ENCODE data around the gene THBS2. TPM values are rescaled to one million over a fixed set of nuclear protein-coding genes. Genes with fewer than 3 reads are reported as not detected.
A peak's percentile ranks its signal among the peaks of the same experiment; 100 is the strongest.

The THBS2 gene
- total RNA-seq, 1 donor from 2014 or later = 2.7 TPM

DNA sequence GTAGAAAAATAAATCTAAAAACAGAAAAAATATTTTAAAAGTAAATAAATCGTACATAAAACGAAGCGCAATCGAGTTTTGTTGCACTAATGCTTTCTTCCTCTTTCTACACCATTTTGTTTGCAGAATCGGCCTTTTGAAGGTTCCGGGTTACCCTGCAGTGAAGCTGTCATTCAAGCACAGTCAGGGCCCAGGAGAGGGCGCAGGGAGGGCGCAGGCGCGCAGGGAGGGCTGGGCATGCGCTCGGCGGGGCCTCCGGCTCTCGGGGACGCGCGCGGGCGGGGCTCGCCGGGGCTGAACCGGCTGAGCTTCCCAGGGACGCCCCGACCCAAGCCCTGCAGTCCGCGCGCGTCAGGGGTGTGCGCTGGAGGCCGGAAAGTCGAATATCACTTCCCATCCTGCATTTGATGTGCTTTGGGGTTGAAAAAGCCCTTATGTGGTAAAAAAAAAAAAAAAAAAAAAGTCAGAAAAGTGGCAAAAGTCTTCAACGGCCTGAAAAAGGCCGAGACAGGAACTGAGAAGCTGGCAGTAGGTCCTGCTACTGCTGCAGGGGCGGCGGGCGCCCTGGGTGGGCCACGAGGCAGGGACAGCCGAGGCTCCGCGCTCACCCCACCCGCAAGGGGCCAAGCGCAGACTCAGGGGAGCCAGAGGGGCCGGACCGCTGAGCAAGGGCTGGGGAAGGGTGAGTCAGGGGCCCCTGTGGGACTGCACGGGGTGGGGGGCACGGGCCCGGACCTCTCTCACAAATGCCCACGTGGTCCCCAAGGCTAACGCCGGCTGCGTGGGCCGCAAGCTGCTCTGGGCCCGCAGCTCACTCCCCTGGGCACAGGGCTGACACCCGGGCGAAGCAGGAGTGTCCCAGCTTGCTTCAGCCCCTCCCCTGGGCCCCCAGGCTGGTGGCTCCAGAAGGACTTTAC, 40.5 kb downstream of the THBS2 start:
- peak overlapping the region; percentile 40 for H3K4me3 ChIP-seq (ENCODE audit: low read depth, low read length)
- DNase-seq (ENCODE audit: low read depth) = no peak
- TF ChIP-seq, protein P1, sequence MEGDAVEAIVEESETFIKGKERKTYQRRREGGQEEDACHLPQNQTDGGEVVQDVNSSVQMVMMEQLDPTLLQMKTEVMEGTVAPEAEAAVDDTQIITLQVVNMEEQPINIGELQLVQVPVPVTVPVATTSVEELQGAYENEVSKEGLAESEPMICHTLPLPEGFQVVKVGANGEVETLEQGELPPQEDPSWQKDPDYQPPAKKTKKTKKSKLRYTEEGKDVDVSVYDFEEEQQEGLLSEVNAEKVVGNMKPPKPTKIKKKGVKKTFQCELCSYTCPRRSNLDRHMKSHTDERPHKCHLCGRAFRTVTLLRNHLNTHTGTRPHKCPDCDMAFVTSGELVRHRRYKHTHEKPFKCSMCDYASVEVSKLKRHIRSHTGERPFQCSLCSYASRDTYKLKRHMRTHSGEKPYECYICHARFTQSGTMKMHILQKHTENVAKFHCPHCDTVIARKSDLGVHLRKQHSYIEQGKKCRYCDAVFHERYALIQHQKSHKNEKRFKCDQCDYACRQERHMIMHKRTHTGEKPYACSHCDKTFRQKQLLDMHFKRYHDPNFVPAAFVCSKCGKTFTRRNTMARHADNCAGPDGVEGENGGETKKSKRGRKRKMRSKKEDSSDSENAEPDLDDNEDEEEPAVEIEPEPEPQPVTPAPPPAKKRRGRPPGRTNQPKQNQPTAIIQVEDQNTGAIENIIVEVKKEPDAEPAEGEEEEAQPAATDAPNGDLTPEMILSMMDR (conservative IDR thresholded peaks at IDR 0.05; ENCODE audit: low read depth, low read length) = peak; percentile 39

DNA sequence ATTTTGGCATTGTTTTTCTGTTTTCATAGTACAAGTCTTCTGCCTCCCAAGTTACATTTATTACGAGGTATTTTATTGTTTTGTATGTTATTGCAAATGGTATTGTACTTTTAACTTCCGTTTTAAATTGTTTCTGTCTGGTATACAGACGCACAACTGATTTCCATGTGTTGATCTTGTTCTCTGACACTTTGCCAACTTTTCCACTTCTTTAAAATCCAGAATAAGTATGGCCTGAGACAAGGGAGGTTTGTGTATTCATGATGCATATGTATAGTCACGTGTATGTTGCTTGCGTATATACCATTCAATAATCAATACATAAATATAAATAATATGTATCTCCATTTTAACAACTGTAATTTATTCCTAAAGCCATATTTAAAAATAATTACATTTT, 41.2 kb downstream of the THBS2 start:
- DNase-seq (ENCODE audit: low read depth) = no peak
- TF ChIP-seq, protein P1 (conservative IDR thresholded peaks at IDR 0.05; ENCODE audit: low read depth, low read length) = no peak
- peak overlapping the region; percentile 23 for H3K4me3 ChIP-seq (ENCODE audit: low read depth, low read length)

DNA sequence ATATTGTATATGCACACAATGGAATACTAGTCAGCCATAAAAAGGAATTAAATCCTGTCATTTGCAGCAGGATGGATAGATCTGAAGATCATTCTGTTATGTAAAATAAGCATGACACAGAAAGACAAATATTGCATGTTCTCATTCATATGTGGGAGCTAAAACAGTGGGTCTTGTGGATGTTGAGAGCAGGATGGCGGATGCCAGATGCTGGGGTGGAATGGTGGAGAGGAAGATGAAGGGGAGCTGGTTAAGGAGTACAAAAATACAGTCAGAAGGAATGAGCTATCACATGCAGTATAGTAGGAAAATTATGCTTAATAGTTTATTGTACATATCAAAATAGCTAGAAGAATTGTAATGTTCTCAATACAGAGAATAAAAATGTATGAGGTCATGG, 41.8 kb downstream of the THBS2 start:
- no peak for DNase-seq (ENCODE audit: low read depth)
- TF ChIP-seq, protein P1 (conservative IDR thresholded peaks at IDR 0.05; ENCODE audit: low read depth, low read length) = no peak
- no peak overlapping the region for H3K4me3 ChIP-seq (ENCODE audit: low read depth, low read length)

DNA sequence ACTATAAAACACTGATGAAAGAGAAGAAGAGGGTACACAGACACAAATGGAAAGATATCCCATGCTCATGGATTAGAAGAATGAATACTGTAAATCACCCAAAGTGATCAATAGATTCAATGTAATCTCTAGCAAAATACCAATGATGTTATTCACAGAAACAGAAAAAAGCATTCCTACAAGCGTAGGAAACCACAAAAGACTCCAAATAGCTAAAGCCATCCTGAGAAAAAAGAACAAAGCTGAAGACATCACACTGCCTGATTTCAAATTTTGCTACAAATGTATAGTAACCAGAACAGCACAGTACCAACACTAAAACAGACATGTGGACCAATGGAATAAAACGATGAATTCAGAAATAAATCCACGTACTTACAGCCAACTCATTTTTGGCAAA, 43.0 kb downstream of the THBS2 start:
- no peak for DNase-seq (ENCODE audit: low read depth)
- H3K4me3 ChIP-seq (ENCODE audit: low read depth, low read length) = no peak overlapping the region
- TF ChIP-seq, protein P1 (conservative IDR thresholded peaks at IDR 0.05; ENCODE audit: low read depth, low read length) = no peak

DNA sequence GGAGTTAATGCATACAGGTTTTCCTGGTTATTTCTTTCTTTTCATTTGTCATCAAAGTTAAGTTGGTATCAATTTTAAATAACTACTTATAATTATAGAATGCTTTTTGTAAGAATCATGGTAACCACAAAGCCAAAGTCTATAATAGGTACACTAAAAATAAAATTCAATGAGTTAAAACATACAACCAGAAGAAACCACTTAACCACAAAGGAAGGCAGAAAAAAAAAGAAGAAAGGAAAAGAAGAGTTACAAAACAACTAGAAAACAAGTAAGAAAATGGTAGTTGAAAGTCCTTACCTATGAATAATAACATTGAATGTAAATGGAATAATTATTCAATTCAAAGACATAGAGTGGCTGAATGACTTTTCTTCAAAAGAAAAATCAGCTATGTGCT, 45.6 kb downstream of the THBS2 start:
- DNase-seq (ENCODE audit: low read depth) = no peak
- no peak overlapping the region for H3K4me3 ChIP-seq (ENCODE audit: low read depth, low read length)
- TF ChIP-seq, protein P1 (conservative IDR thresholded peaks at IDR 0.05; ENCODE audit: low read depth, low read length) = no peak

DNA sequence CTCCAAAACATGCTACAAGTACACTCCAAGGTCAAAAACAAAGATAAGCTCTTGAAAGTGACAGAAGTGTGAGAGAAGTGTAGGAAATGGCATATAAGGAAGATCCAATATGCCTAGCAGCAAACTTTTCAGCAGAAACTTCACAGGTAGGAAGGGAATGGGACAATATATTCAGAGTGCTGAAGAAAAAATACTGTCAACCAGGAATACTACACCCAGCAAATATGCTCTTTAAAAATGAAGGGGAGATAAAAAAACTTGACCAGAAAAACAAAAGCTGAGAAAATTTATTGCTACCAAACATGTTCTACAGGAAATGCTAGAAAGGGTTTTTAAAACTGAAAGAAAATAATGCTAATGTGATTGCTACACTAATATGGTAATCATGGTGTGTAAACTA, 46.2 kb downstream of the THBS2 start:
- no peak for DNase-seq (ENCODE audit: low read depth)
- TF ChIP-seq, protein P1 (conservative IDR thresholded peaks at IDR 0.05; ENCODE audit: low read depth, low read length) = no peak
- no peak overlapping the region for H3K4me3 ChIP-seq (ENCODE audit: low read depth, low read length)

Data from epithelial cell of proximal tubule (primary cell).